HG03565 (cell line): ENCODE results near the gene COIL.
"Not testable (repeated sequence)": the region's sequence is repeated elsewhere in the genome, so short reads cannot be mapped to it uniquely, and the experiment has no call there.

Experiments used
- ATAC-seq: cut with Tn5 transposase; IDR thresholded peaks from one replicate; pipeline ENCODE4 v1.9.1; 2021; ENCODE audit warnings: mild to moderate bottlenecking, moderate library complexity; ENCODE audit not compliant: unreplicated experiment

Gene COIL

DNA sequence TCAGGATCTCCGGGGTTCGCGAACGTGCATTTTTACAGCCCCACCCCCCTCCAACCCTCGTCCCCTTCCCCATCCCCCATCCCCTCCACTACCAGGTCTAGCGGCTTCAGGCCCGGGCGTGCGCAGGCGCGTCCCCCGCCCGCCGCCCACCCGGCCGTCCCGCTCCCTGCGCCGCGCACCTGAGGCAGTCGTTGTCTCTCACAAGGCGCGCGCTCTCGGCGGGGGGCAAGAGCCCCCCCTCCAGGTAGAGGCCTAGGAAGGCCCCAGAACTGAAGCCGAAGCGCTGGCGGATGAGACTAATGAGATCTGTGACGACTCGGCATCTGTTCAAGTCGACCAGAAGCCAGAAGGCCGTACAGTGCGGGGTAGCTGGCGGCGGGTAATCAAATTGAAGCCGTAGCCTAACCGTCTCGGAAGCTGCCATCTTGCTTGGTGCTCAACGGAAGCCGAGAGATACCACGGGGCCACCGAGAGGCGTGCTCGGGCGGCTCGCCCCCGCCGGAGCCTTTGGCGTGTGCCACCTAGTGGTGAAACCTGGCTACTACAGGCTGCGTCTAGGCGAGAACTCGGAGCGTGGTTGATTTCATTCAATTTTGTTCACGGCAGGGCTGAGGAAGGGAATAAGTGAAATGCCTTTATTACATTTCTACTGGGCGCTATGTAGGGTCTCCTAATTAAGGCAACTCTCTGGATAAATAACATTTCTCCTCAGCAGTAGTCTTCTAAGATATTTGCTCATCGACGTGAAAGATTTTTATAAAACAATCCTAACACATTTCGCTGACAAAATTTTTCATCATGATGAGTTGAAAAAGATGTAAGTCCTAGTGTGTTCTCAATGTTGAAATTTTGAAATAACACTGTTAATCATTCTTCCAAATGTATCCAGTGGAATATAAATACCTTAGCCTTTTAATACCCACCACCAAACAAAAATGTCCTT, at the start of gene COIL:
Gene COIL (minus strand): TSS at position 455 of the 943 bp plus-strand sequence. CDS start 31 bp downstream, at position 424.
- ATAC-seq, result peak; percentile 93

GRCh38 chr17:57010487-57010886, 49.6 kb upstream of the COIL start:
- no peak for ATAC-seq

DNA sequence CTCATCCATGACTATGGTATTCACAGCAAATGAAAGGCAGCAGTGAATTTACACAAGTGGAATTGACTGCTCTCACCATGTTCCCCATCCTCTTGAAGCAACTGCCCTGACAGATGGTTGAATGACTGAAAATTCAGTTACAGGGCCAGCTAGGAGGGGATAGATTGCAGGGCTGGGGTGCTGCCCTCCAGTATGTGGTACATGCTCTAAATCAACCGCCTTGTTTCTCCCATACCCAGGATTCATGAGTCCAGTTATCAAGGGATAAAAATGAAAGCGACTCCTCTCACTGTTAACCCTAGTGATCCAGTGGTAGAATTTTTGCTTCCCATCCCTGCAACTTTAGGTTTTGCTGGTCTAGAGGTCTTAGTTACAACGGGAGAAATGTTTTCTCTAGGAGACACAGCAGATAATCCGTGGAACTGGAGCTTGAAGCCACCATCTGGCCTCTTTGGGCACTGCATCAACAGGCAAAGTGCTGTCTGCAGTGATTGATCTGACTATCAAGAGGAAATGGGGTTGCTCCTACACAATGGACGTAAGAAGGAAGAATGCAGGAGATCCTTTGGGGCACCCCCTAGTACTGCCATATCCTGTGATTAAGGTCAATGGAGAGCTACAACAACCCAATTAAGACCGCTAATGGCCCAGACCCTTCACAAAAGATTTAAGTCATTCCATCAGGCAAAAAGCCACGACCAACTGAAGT, 49.0 kb upstream of the COIL start:
- ATAC-seq, result peak; percentile 51

- no peak for ATAC-seq
Measured at GRCh38 chr17:57008958-57009357, 48.1 kb upstream of the COIL start.

DNA sequence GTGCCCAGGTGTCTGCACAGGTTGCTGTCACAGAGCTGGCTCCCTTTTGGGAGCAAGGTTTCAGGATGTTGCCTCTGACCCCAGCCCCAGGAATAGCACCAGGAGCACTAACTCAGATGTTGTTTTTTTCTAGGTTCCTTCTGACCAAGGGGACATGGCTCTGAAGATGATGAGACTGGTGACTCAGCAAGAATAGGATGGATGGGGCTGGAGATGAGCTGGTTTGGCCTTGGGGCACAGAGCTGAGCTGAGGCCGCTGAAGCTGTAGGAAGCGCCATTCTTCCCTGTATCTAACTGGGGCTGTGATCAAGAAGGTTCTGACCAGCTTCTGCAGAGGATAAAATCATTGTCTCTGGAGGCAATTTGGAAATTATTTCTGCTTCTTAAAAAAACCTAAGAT, 45.2 kb upstream of the COIL start:
- no peak for ATAC-seq

DNA sequence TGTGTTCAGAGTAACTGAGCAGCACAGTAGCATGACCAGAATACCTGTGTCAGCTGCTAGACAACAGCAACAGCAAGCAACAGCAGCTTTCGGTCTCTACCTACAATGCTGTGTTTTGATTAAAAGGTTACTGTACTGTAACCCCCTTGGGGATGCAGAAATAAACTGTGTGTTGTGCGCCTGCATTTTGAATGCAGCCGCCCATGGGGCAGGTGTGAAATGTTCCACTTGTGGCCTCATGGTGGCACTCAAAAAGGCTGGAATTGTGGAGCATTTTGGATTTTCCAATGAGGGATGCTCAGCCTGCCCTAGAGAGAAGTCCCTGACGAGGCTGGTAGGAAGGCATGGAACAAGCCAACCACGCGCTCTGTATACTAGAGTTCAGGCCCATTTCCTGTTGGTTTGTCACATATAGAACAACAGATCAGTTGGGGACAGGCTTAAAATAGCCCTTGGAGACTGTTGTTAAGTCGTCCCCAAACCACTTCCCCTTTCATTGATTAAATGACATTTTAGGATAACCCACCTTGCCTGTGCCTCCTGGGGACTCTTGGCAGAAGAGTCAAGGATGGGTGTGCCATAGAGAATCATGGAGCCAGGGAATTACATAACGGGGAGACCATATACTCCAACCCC, 44.2 kb upstream of the COIL start:
- peak; percentile 78 for ATAC-seq

DNA sequence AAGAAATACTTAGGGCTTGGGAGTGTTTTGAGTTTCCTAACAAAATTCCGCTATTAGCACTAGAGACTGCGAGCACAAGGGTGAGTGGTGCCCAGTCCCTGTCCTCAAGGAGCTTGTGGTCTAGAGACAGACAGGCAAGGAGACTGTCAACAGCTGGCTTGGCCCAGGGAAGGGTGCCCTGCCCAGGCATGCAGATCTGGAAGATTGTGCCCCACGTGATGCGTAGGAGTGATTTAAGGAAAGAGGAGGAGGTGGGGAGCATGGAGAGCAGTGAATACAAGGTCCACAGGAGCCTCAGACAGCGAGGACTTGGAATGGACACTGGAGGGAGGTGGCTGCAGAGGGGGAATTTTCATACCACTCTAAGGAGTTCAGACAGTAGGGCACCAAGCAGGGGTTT, 42.1 kb upstream of the COIL start:
- ATAC-seq, result no peak

DNA sequence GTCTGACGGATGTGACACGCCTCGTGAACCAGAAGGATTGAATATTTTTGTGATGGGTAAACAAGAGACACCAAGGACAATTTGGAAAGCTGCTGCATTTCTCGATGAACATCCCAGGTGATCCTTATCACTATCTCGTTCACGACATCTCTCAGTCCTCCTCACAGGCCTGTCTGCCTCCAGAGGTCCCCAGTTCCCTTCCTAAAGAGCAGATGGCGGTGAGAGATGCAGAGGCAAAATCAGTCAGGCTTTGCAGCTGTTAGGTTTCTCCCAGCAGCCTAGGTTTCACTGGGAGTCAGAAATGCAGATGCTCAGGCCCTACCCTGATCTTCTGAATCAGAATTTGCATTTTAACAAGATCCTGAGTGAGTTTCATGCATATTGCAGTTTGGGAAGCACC, 40.7 kb upstream of the COIL start:
- ATAC-seq, result no peak

GRCh38 chr17:56997313-56997712, 36.5 kb upstream of the COIL start:
- no peak for ATAC-seq

DNA sequence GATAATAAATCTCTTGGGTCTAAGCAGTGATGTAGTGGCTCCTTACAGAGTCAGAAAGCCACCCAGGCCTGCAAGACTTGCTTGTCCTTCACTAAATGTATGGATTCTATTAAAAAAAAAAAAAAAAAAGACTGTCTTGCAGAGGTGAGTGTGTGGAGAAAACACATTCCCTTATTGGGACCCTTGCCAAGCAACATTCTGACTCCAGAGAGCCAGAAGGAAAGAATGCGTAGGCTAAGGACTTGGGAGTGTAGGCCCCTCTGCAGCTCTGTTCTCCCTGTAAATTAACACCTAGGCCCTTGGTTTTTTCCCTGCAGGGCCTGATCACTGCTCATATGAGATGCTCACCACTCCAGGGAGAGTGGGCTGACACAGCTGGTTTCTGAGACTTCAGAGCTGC, 34.9 kb upstream of the COIL start:
- no peak for ATAC-seq

DNA sequence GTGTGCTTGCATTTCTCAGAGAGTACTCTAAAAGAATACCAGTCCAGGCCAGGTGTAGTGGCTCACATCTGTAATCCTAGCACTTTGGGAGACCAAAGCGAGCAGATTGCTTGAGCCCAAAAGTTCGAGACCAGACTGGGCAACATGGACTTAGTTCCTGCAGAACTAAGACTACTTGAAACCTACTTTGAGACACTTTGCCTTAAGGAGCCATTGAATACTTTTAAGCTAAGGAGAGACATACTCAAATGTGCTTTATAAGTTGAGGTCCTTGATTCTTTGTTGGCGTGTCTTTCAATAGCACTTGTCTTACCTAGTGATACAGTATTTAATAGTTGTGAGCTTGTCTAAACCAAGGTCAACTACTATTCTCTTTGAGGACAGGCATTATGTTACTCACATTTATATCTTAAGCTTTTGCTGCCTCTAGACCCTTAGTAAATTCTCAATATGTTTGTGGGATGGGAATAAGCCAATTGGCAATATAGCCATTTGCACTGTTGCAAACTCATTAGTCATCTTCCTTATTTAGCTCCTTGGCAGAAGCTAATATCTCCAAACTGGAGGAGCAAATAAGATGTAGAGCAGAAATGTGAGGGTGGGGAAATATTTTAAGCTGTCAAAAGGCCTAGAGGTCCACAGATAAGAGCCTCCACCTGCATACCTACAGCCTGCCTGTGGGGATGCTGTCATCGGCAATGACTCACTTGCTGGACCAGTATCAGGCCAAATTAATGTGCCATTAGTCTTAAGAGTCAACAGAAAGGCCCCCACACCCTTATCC, 33.4 kb upstream of the COIL start:
- no peak for ATAC-seq

- no peak for ATAC-seq
Measured at GRCh38 chr17:56992364-56992763, 31.5 kb upstream of the COIL start.

- ATAC-seq, result no peak
Measured at GRCh38 chr17:56988901-56989572, 28.2 kb upstream of the COIL start.

DNA sequence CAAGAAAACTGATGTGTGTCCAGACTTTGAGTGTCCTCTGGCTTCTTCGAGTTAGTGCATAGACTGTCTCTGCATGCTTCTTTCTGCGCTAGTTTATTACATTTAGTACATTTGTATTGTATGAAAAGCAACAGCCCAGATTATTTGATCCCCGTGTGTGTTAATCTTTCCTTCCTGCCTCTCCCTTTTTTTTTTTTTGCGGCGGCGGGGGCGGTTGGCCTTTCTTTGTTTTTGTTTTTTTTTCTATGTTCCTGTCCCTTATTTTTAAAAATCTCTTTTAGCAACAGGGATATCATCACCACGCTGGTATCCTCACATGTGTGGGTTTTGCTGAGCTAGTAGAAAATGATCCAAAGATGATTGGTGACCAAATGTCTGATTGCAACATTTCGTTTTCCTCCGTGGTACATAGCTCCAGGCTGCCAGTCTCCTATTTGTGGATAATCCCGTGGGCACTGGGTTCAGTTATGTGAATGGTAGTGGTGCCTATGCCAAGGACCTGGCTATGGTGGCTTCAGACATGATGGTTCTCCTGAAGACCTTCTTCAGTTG, 26.5 kb upstream of the COIL start:
- ATAC-seq, result no peak

- no peak for ATAC-seq
Measured at GRCh38 chr17:56985371-56986162, 24.7 kb upstream of the COIL start.

DNA sequence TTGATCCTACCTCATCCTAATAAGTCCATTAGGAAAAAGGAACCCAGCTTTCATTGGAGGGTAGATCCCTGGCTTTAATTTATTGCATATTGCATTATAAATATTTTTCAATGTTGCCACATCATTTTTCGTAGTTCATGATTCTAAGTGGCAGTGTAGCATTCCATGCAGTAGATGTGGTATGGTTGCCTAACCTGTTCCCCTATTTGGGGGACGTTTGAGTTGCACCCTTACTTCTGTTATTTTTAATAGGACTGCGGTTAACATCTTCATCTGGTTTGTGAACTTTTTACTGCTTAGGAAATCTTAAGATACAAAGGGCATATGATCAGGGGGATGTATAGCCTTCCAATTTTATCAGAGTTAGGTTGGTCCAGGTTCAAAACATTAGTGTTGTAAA, 22.5 kb upstream of the COIL start:
- no peak for ATAC-seq

DNA sequence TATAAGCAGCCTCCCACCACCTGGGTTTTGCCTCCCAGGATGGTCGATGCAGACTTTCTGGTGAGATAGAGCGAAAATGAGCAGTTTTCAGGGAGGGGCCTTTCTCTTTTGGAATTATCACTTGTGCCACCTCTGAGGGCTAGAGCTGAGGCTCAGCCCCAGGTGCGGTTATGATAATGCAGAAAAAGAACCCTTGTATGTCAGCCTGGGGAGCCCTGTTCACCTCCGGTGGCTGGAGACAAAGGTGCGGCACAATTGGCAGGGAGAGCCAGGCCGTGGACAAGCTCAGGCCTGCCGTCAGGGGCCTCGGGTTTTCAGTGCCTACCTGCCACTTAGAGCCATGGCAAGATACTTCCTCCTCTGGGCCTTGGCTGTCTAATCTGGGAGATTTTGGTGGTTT, 21.5 kb upstream of the COIL start:
- no peak for ATAC-seq

GRCh38 chr17:56980526-56980925, 19.7 kb upstream of the COIL start:
- not testable (repeated sequence) for ATAC-seq

DNA sequence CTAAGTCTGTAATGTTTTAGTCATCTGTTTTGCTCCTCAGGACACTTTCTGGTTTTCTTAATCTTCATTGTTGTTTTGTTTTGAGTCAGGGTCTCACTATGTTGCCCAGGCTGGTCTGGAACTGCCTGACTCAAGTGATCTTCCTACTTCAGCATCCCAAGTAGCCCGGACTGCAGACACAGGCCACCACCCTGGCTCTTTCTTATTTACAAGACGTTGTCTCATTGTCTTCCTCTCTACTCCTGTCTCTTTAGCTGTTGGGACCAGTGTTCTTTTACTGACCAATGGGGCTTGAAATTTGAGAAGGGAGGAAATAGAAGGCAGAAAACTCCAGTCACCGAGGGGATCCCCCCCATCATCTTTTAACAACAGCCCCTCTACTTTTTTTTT, 18.2 kb upstream of the COIL start:
- ATAC-seq, result peak; percentile 26
